GM23248 (cell line): ENCODE measurements around the gene STK24. TPM values are rescaled to one million over a fixed set of nuclear protein-coding genes. Genes with fewer than 3 reads are reported as not detected.
A peak's percentile ranks its signal among the peaks of the same experiment; 100 is the strongest.

ENCODE experiments used
- DNase-seq: peaks from one replicate; pipeline ENCODE4 v3.0.0-alpha.2; 2015
- H2AFZ ChIP-seq: fragments of 200-600 bp; sonication (generic); 2 replicates; pipeline ENCODE4 v1.6.1; 2016; ENCODE audit warnings: antibody characterized with exemption
- H3F3A ChIP-seq: fragments of 200-600 bp; sonication (generic); 2 replicates; pipeline ENCODE4 v1.6.1; 2016; ENCODE audit warnings: mild to moderate bottlenecking, antibody characterized with exemption, mixed run types; ENCODE audit not compliant: insufficient read depth
- H3K27ac ChIP-seq: fragments of 200-600 bp; sonication (generic); 2 replicates; pipeline ENCODE4 v1.5.1; 2016; ENCODE audit warnings: mild to moderate bottlenecking
- H3K27me3 ChIP-seq: fragments of 200-600 bp; sonication (generic); replicated peaks from 2 replicates; pipeline ENCODE4 v1.6.1; 2016; ENCODE audit warnings: mild to moderate bottlenecking; ENCODE audit not compliant: insufficient read depth
- H3K36me3 ChIP-seq: fragments of 200-600 bp; sonication (generic); 2 replicates; pipeline ENCODE4 v1.6.1; 2016; ENCODE audit warnings: low read depth, mild to moderate bottlenecking
- H3K4me1 ChIP-seq: fragments of 200-600 bp; sonication (generic); 2 replicates; pipeline ENCODE4 v1.6.1; 2016; ENCODE audit warnings: mild to moderate bottlenecking; ENCODE audit not compliant: insufficient read depth
- H3K4me2 ChIP-seq: fragments of 200-600 bp; sonication (generic); one replicate; pipeline ENCODE4 v1.6.1; 2016; ENCODE audit warnings: mild to moderate bottlenecking; ENCODE audit not compliant: unreplicated experiment
- H3K4me3 ChIP-seq: fragments of 200-600 bp; sonication (generic); 2 replicates; pipeline ENCODE4 v1.5.1; 2016; ENCODE audit warnings: mild to moderate bottlenecking
- H3K79me2 ChIP-seq: fragments of 200-600 bp; sonication (generic); 2 replicates; pipeline ENCODE4 v1.6.1; 2016; ENCODE audit warnings: mild to moderate bottlenecking; ENCODE audit not compliant: insufficient read depth
- H3K9ac ChIP-seq: fragments of 200-600 bp; sonication (generic); 2 replicates; pipeline ENCODE4 v1.6.1; 2016; ENCODE audit warnings: mild to moderate bottlenecking
- H3K9me2 ChIP-seq: fragments of 200-600 bp; sonication (generic); 2 replicates; pipeline ENCODE4 v1.6.1; 2016; ENCODE audit warnings: mixed run types, mild to moderate bottlenecking, moderate library complexity; ENCODE audit not compliant: insufficient read depth
- H3K9me3 ChIP-seq: fragments of 200-600 bp; sonication (generic); one replicate; pipeline ENCODE4 v1.6.1; 2017; ENCODE audit warnings: low read depth
- H4K20me1 ChIP-seq: fragments of 200-600 bp; sonication (generic); 2 replicates; pipeline ENCODE4 v1.6.0; 2016; ENCODE audit not compliant: insufficient read depth
- EZH2 ChIP-seq: fragments of 200-600 bp; sonication (generic); IDR thresholded peaks from 2 replicates; pipeline ENCODE4 v1.6.1; 2018; ENCODE audit warnings: antibody characterized with exemption, mild to moderate bottlenecking; ENCODE audit not compliant: insufficient read depth, poor library complexity, severe bottlenecking
- EZH2phosphoT487 ChIP-seq: fragments of 200-600 bp; sonication (generic); IDR thresholded peaks from 2 replicates; pipeline ENCODE4 v1.6.1; 2018; ENCODE audit warnings: antibody characterized with exemption, moderate library complexity, mild to moderate bottlenecking, low read depth; ENCODE audit not compliant: insufficient read depth
- WGBS, 2 experiments: methylation state at CpG; one replicate each; pipeline ENCODE4 v1.1.6; 2015 to 2017; ENCODE audit warnings: low lambda C conversion rate in 2 of 2, low coverage in 1 of 2; ENCODE audit errors: missing lambda C conversion rate in 2 of 2; 5-methylcytosine and 5-hydroxymethylcytosine counted together
- in situ Hi-C: fragments of 300-500 bp; cut with MboI; formaldehyde crosslinking; loops from 2 replicates; pipeline ENCODE4 v1.15.0; 2020
- polyA plus RNA-seq: library from polyadenylated mRNA; unstranded; fragments of >200 nt; fragmentation: Nextera tagmentation; extraction: Ambion mirVana; gene quantifications from 2 replicates; pipeline ENCODE4 v1.2.1, GENCODE V29; 2016
- total RNA-seq: library from RNA; depleted of rRNA; stranded (reverse); fragments of >200 nt; shearing (Covaris generic); gene quantifications from 2 replicates; pipeline ENCODE4 v1.2.3, GENCODE V29; 2014

Gene STK24
- total and polyA plus RNA-seq, 2 experiments from 2014 or later, result 11.1 to 72.4 TPM

DNA sequence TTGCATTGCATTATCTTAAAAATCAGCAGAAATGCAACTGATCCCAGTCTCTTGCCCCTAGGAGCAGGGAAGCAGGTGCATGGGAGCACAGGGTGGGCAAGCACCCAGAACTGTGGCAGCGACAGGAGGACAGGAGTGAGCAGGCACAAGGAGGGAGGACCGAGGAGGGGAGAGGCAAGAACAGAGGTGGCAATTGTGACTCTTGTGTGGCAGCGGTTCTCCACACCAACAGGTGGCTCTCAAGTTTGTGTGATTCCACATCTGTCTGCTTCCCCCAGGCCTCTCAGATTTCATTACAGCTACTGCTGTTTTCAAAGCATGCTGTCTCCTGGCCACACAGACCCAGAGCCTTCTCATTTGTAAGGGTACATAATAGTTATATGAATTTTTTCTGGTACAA lies 108.5 kb downstream of the STK24 start:
- Histone ChIP-seq H3K9ac (no peak overlapping the region), H3K36me3 (peaks cover 10% of the 10 kb centered on the region; the same call in 1 of the 2 replicates), H3K27ac (no peak overlapping the region), H3K9me3 (no peaks in the 10 kb centered on the region), H4K20me1 (no peaks in the 10 kb centered on the region), H2AFZ (no peak overlapping the region), H3K9me2 (no peaks in the 10 kb centered on the region), H3K79me2 (peaks cover 93% of the 10 kb centered on the region), H3F3A (0 out of 2 replicates have a peak, but pooled peaks cover 5% of the 10 kb centered on the region), H3K4me2 (no peak overlapping the region), H3K4me1 (peaks cover 6% of the 10 kb centered on the region), H3K4me3 (no peak overlapping the region), H3K27me3 (no peaks in the 10 kb centered on the region)
- TF ChIP-seq EZH2phosphoT487, result no peak
- TF ChIP-seq EZH2, result no peak
- WGBS, 2 experiments, result 54 to 59% methylated on average over 3 of the region's 3 CpGs
- in situ Hi-C loops, result loop anchor here (10.0 to 25.0 kb wide), 2 partner anchors 186 to 369 kb away; no protein-coding TSS in a partner anchor
- no peak for DNase-seq

DNA sequence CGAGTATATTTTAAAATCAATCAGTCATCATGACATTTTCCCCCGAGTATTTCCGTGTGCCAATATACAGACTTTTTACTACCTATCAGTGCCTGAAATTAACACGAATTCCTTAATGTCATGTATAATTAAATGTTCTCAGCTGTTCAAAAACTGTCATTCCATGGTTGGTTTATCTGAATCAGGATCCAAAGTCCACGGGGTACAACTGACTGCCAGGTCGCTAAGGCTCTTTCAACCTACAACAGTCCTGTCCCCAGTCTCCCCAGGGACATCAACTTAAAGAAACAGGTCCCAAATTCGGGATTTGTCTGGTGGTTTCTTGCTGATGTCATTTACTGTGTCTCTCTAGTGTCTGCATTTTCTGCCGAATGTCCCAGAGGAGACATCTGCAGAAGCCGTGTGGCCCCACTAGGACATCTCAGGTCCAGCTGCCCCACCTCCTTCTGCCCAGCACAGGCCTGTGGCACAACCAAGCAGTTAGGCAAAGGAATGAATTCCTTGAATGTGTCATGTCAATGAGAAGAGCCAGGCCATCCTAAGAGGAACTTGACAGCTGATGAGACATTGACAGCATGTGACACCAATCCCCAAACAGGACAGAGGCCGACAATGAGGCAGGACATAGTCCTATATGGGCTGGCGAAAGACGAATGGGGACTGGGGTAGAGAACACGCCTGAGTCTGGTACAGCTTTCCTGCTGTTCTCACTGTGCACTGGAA lies 109.5 kb downstream of the STK24 start:
- peaks cover 12% of the 10 kb centered on the region; the same call in 1 of the 2 replicates for H3K36me3 ChIP-seq
- no peak for TF ChIP-seq EZH2phosphoT487
- no peak for TF ChIP-seq EZH2
- H3K79me2 ChIP-seq, result peaks cover 95% of the 10 kb centered on the region
- H2AFZ ChIP-seq, result no peak overlapping the region
- H3K27ac ChIP-seq, result no peak overlapping the region
- H3K9me3 ChIP-seq, result no peaks in the 10 kb centered on the region
- peaks cover 6% of the 10 kb centered on the region for H3K4me1 ChIP-seq
- in situ Hi-C loops, result loop anchor here (10.0 to 25.0 kb wide), 2 partner anchors 187 to 370 kb away; no protein-coding TSS in a partner anchor
- no peaks in the 10 kb centered on the region for H3K9me2 ChIP-seq
- no peak overlapping the region for H3K4me2 ChIP-seq
- H3F3A ChIP-seq, result 0 out of 2 replicates have a peak, but pooled peaks cover 5% of the 10 kb centered on the region
- H3K9ac ChIP-seq, result no peak overlapping the region
- 60 to 70% methylated on average over 13 of the region's 13 CpGs for WGBS, 2 experiments
- no peaks in the 10 kb centered on the region for H3K27me3 ChIP-seq
- H4K20me1 ChIP-seq, result no peaks in the 10 kb centered on the region
- no peak for DNase-seq
- H3K4me3 ChIP-seq, result no peak overlapping the region

DNA sequence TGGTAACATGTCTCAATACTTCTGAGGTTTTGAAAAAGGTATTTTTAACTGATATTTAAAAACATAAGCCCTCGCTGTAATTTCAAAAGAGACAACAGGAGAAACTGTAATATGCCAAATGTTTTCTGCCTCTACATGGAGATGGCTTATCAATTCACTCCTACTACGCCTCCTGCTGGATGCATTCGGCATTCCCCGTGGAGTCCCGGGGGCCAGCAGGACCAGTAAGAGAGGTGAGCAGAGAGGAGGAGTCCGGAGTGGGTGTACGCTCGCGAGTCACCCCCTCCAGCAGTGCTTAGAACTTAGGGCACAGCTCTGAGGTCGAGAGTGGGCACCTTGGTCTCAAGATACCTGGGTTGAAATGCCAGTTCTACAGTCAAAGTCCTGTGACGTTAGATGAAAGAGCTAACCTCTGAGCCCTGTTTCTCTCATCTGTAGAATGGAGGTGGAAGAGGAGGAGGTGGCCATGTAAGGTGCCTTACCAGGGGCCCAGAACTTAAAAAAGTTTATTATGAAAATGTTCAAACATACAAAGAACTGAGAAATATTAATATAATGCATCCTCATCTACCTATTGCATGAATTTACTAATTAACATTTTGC lies 110.2 kb downstream of the STK24 start:
- TF ChIP-seq EZH2 (no peak), EZH2phosphoT487 (no peak)
- Histone ChIP-seq H3K4me1 (peaks cover 6% of the 10 kb centered on the region), H3K4me3 (no peak overlapping the region), H3K9ac (no peak overlapping the region), H3K79me2 (peaks cover 100% of the 10 kb centered on the region), H3K27me3 (no peaks in the 10 kb centered on the region), H4K20me1 (no peaks in the 10 kb centered on the region), H3K36me3 (peaks cover 6% of the 10 kb centered on the region; the same call in 1 of the 2 replicates), H3K9me3 (no peaks in the 10 kb centered on the region), H3F3A (0 out of 2 replicates have a peak, but pooled peaks cover 5% of the 10 kb centered on the region), H3K9me2 (no peaks in the 10 kb centered on the region), H2AFZ (no peak overlapping the region), H3K27ac (no peak overlapping the region), H3K4me2 (no peak overlapping the region)
- in situ Hi-C loops, result loop anchor here (10.0 to 25.0 kb wide), 2 partner anchors 188 to 371 kb away; no protein-coding TSS in a partner anchor
- WGBS, 2 experiments, result 44 to 45% methylated on average over 11 of the region's 11 CpGs
- DNase-seq, result peak; percentile 72

GRCh38 chr13:98462946-98463345 lies 114.0 kb downstream of the STK24 start:
- Histone ChIP-seq H3K9ac (no peak overlapping the region), H3K9me3 (no peaks in the 10 kb centered on the region), H4K20me1 (no peaks in the 10 kb centered on the region), H3K4me1 (no peaks in the 10 kb centered on the region), H3K9me2 (no peaks in the 10 kb centered on the region), H3K36me3 (peaks cover 6% of the 10 kb centered on the region; the same call in 1 of the 2 replicates), H2AFZ (no peak overlapping the region), H3F3A (0 out of 2 replicates have a peak, but pooled peaks cover 5% of the 10 kb centered on the region), H3K79me2 (peaks cover 77% of the 10 kb centered on the region), H3K27me3 (no peaks in the 10 kb centered on the region), H3K27ac (no peak overlapping the region), H3K4me3 (no peak overlapping the region), H3K4me2 (no peak overlapping the region)
- no peak for DNase-seq
- TF ChIP-seq EZH2phosphoT487 (no peak), EZH2 (no peak)
- 59 to 62% methylated on average over 8 of the region's 8 CpGs for WGBS, 2 experiments
- in situ Hi-C loops, result loop anchor here (10.0 to 25.0 kb wide), 2 partner anchors 192 to 374 kb away; no protein-coding TSS in a partner anchor
